Measurements from ENCODE around the gene BMP2K. TPM values are rescaled to one million over a fixed set of nuclear protein-coding genes. Genes with fewer than 3 reads are reported as not detected.

Gene BMP2K
- total RNA-seq, 1 experiment from 2014 or later: 27.4 TPM

- no peak overlapping the region for H3K4me3 Mint-ChIP-seq (ENCODE audit: low read depth, unreplicated experiment)
- H3K27me3 Mint-ChIP-seq (ENCODE audit: unreplicated experiment): no peaks in the 10 kb centered on the region
- DNase-seq: no peak
- CTCF ChIA-PET: interaction anchor here (0.6 kb wide), 1 partner anchor 83 kb away, joined by 3 read pairs; no protein-coding TSS in a partner anchor
- H3K27ac Mint-ChIP-seq (ENCODE audit: unreplicated experiment): no peak overlapping the region
- H3K36me3 Mint-ChIP-seq (ENCODE audit: insufficient read depth, unreplicated experiment): no peaks in the 10 kb centered on the region
- intact Hi-C loops (cut with micrococcal nuclease; ENCODE audit: unreplicated experiment): no loop called here
- H3K9me3 Mint-ChIP-seq (ENCODE audit: low read depth, unreplicated experiment): no peaks in the 10 kb centered on the region
- no TSS peak for BruUV-seq (replicated peaks)
- no peak for TF ChIP-seq CTCF (IDR thresholded peaks at IDR 0.05; ENCODE audit: unreplicated experiment)
- no peaks in the 10 kb centered on the region for H3K4me1 Mint-ChIP-seq (ENCODE audit: low read depth, unreplicated experiment)
These were observed 40.5 kb upstream of the BMP2K start for GRCh38 chr4:78735697-78736096.

GRCh38 chr4:78737035-78737434, 39.1 kb upstream of the BMP2K start:
- no peaks in the 10 kb centered on the region for H3K4me1 Mint-ChIP-seq (ENCODE audit: low read depth, unreplicated experiment)
- CTCF ChIA-PET: no interaction called here
- no peak for TF ChIP-seq CTCF (IDR thresholded peaks at IDR 0.05; ENCODE audit: unreplicated experiment)
- H3K27ac Mint-ChIP-seq (ENCODE audit: unreplicated experiment): no peak overlapping the region
- BruUV-seq (replicated peaks): no TSS peak
- intact Hi-C loops (cut with micrococcal nuclease; ENCODE audit: unreplicated experiment): no loop called here
- no peak overlapping the region for H3K4me3 Mint-ChIP-seq (ENCODE audit: low read depth, unreplicated experiment)
- H3K27me3 Mint-ChIP-seq (ENCODE audit: unreplicated experiment): no peaks in the 10 kb centered on the region
- no peaks in the 10 kb centered on the region for H3K36me3 Mint-ChIP-seq (ENCODE audit: insufficient read depth, unreplicated experiment)
- no peak for DNase-seq
- no peaks in the 10 kb centered on the region for H3K9me3 Mint-ChIP-seq (ENCODE audit: low read depth, unreplicated experiment)

GRCh38 chr4:78737973-78738372, 38.2 kb upstream of the BMP2K start:
- CTCF ChIA-PET: interaction anchor here (0.5 kb wide), 1 partner anchor 1093 kb away, joined by 5 read pairs; no protein-coding TSS in a partner anchor
- DNase-seq: no peak
- Mint-ChIP-seq H3K27me3 (ENCODE audit: unreplicated experiment) (no peaks in the 10 kb centered on the region), H3K4me1 (ENCODE audit: low read depth, unreplicated experiment) (no peaks in the 10 kb centered on the region), H3K4me3 (ENCODE audit: low read depth, unreplicated experiment) (no peak overlapping the region), H3K27ac (ENCODE audit: unreplicated experiment) (no peak overlapping the region), H3K36me3 (ENCODE audit: insufficient read depth, unreplicated experiment) (no peaks in the 10 kb centered on the region), H3K9me3 (ENCODE audit: low read depth, unreplicated experiment) (no peaks in the 10 kb centered on the region)
- TF ChIP-seq CTCF (IDR thresholded peaks at IDR 0.05; ENCODE audit: unreplicated experiment): no peak
- intact Hi-C loops (cut with micrococcal nuclease; ENCODE audit: unreplicated experiment): no loop called here
- BruUV-seq (replicated peaks): no TSS peak

- H3K27ac Mint-ChIP-seq (ENCODE audit: unreplicated experiment): no peak overlapping the region
- CTCF ChIA-PET: no interaction called here
- DNase-seq: no peak
- intact Hi-C loops (cut with micrococcal nuclease; ENCODE audit: unreplicated experiment): no loop called here
- no peaks in the 10 kb centered on the region for H3K27me3 Mint-ChIP-seq (ENCODE audit: unreplicated experiment)
- H3K36me3 Mint-ChIP-seq (ENCODE audit: insufficient read depth, unreplicated experiment): no peaks in the 10 kb centered on the region
- no TSS peak for BruUV-seq (replicated peaks)
- H3K4me1 Mint-ChIP-seq (ENCODE audit: low read depth, unreplicated experiment): no peaks in the 10 kb centered on the region
- TF ChIP-seq CTCF (IDR thresholded peaks at IDR 0.05; ENCODE audit: unreplicated experiment): no peak
- H3K9me3 Mint-ChIP-seq (ENCODE audit: low read depth, unreplicated experiment): no peaks in the 10 kb centered on the region
- no peak overlapping the region for H3K4me3 Mint-ChIP-seq (ENCODE audit: low read depth, unreplicated experiment)
These were observed 33.9 kb upstream of the BMP2K start for GRCh38 chr4:78742300-78742699.
